Hematopoietic multipotent progenitor cell treated with erythropoietin and hydrocortisone succinate and interleukin-3 and kit ligand, for 17 days (in vitro differentiated cells): Measurements from ENCODE around the gene FYN.
A peak's percentile ranks its signal among the peaks of the same experiment; 100 is the strongest.

Experiments used
- DNase-seq: peaks from one replicate; pipeline ENCODE4 v3.0.0-alpha.2; 2015; ENCODE audit warnings: low spot score

FYN gene

GRCh38 chr6:111806561-111807497 lies 66.4 kb downstream of the FYN start:
- no peak for DNase-seq

GRCh38 chr6:111806165-111806547 lies 67.1 kb downstream of the FYN start:
- no peak for DNase-seq

- DNase-seq = no peak
Measured at GRCh38 chr6:111805511-111806164, 67.6 kb downstream of the FYN start.

GRCh38 chr6:111804627-111805235 lies 68.5 kb downstream of the FYN start:
- DNase-seq = peak; percentile 68

GRCh38 chr6:111803804-111804203 lies 69.4 kb downstream of the FYN start:
- no peak for DNase-seq

- no peak for DNase-seq
Measured at GRCh38 chr6:111803371-111803770, 69.9 kb downstream of the FYN start.

- DNase-seq = no peak
Measured at GRCh38 chr6:111802720-111803330, 70.4 kb downstream of the FYN start.

- no peak for DNase-seq
Measured at GRCh38 chr6:111802015-111802414, 71.2 kb downstream of the FYN start.

GRCh38 chr6:111800821-111801220 lies 72.4 kb downstream of the FYN start:
- no peak for DNase-seq

- DNase-seq = no peak
Measured at GRCh38 chr6:111800259-111800765, 72.9 kb downstream of the FYN start.

- DNase-seq = no peak
Measured at GRCh38 chr6:111799576-111800258, 73.5 kb downstream of the FYN start.

GRCh38 chr6:111798281-111798725 lies 74.9 kb downstream of the FYN start:
- no peak for DNase-seq

- no peak for DNase-seq
Measured at GRCh38 chr6:111796310-111796918, 76.8 kb downstream of the FYN start.

- DNase-seq = no peak
Measured at GRCh38 chr6:111795558-111795957, 77.7 kb downstream of the FYN start.

GRCh38 chr6:111794727-111795452 lies 78.4 kb downstream of the FYN start:
- no peak for DNase-seq

- no peak for DNase-seq
Measured at GRCh38 chr6:111794300-111794699, 79.0 kb downstream of the FYN start.

GRCh38 chr6:111793711-111794111 lies 79.5 kb downstream of the FYN start:
- DNase-seq = no peak

GRCh38 chr6:111792914-111793700 lies 80.1 kb downstream of the FYN start:
- no peak for DNase-seq

- DNase-seq = no peak
Measured at GRCh38 chr6:111792241-111792640, 81.0 kb downstream of the FYN start.

GRCh38 chr6:111791415-111791814 lies 81.8 kb downstream of the FYN start:
- DNase-seq = no peak
